HepG2 (cell line): ENCODE measurements around the gene HOMEZ. TPM values are rescaled to one million over a fixed set of nuclear protein-coding genes. Genes with fewer than 3 reads are reported as not detected.

Experiments
- ATM ChIP-seq: fragments of 450-650 bp; IDR thresholded peaks from 2 replicates; pipeline ENCODE4 v1.7.1; 2017; ENCODE audit warnings: mild to moderate bottlenecking, borderline replicate concordance
- ELF1 ChIP-seq: sonication (generic); formaldehyde crosslinking; IDR thresholded peaks from 2 replicates; pipeline ENCODE4 v1.4.0; 2020; ENCODE audit warnings: missing genetic modification reagents
- HOXA3 ChIP-seq: sonication (generic); formaldehyde crosslinking; IDR thresholded peaks from 2 replicates; pipeline ENCODE4 v1.5.0; 2020; ENCODE audit warnings: missing genetic modification reagents
- KLF6 ChIP-seq: IDR thresholded peaks from 2 replicates; pipeline ENCODE4 v1.8.0; 2016; ENCODE audit warnings: missing biosample characterization, missing genetic modification reagents
- MBD4 ChIP-seq: IDR thresholded peaks from 2 replicates; pipeline ENCODE4 v1.6.1; 2012; ENCODE audit warnings: low read length, inconsistent platforms, borderline replicate concordance
- MLX ChIP-seq: IDR thresholded peaks from 2 replicates; pipeline ENCODE4 v1.6.1; 2016
- NFATC3 ChIP-seq: sonication (generic); formaldehyde crosslinking; IDR thresholded peaks from 2 replicates; pipeline ENCODE4 v1.5.1; 2020; ENCODE audit warnings: mild to moderate bottlenecking, missing genetic modification reagents
- NR3C1 ChIP-seq: sonication (generic); formaldehyde crosslinking; IDR thresholded peaks from 2 replicates; pipeline ENCODE4 v1.4.0; 2020; ENCODE audit warnings: missing genetic modification reagents
- ONECUT2 ChIP-seq: sonication (generic); formaldehyde crosslinking; IDR thresholded peaks from 2 replicates; pipeline ENCODE4 v1.4.0; 2020; ENCODE audit warnings: missing genetic modification reagents
- PREB ChIP-seq: sonication (generic); formaldehyde crosslinking; IDR thresholded peaks from 2 replicates; pipeline ENCODE4 v1.4.0; 2020; ENCODE audit warnings: missing genetic modification reagents
- SIN3A ChIP-seq: IDR thresholded peaks from 2 replicates; pipeline ENCODE4 v1.6.1; 2011; ENCODE audit warnings: low read depth, mild to moderate bottlenecking, control low read depth, low read length, borderline replicate concordance
- TCF12 ChIP-seq, 2 experiments: fragments of 450-650 bp in 1 of 2; sonication (generic) in 1 of 2; formaldehyde crosslinking in 1 of 2; IDR thresholded peaks; 2 replicates each; pipeline versions ENCODE4 v1.6.1 to v1.8.0; 2017 to 2022; ENCODE audit warnings: antibody characterized with exemption in 1 of 2, mild to moderate bottlenecking in 1 of 2, missing genetic modification reagents in 1 of 2, moderate library complexity in 1 of 2
- ZC3H4 ChIP-seq: sonication (generic); formaldehyde crosslinking; IDR thresholded peaks from 2 replicates; pipeline ENCODE4 v1.4.0; 2020; ENCODE audit warnings: missing genetic modification reagents, borderline replicate concordance
- ZNF234 ChIP-seq: sonication (generic); formaldehyde crosslinking; conservative IDR thresholded peaks from 2 replicates; pipeline ENCODE4 v1.5.1; 2020; ENCODE audit warnings: mild to moderate bottlenecking, missing genetic modification reagents
- ZNF44 ChIP-seq: sonication (generic); formaldehyde crosslinking; IDR thresholded peaks from 2 replicates; pipeline ENCODE4 v1.5.1; 2020; ENCODE audit warnings: mild to moderate bottlenecking, missing genetic modification reagents
- ZNF572 ChIP-seq: sonication (generic); formaldehyde crosslinking; IDR thresholded peaks from 2 replicates; pipeline ENCODE4 v1.5.1; 2020; ENCODE audit warnings: mild to moderate bottlenecking, missing genetic modification reagents
- ZNF576 ChIP-seq: sonication (generic); formaldehyde crosslinking; IDR thresholded peaks from 2 replicates; pipeline ENCODE4 v1.4.0; 2020; ENCODE audit warnings: mild to moderate bottlenecking, missing genetic modification reagents
- ZNF660 ChIP-seq: sonication (generic); formaldehyde crosslinking; IDR thresholded peaks from 2 replicates; pipeline ENCODE4 v1.5.1; 2020; ENCODE audit warnings: mild to moderate bottlenecking, low read depth, missing genetic modification reagents, borderline replicate concordance
- polyA plus RNA-seq, 8 experiments: library from polyadenylated mRNA; depleted of rRNA in 3 of 8; stranded (reverse) in 7 of 8; unstranded in 1 of 8; fragments of >200 nt; fragmentation: Illumina TruSeq in 4 of 8; extraction: Trizol in 4 of 8; gene quantifications; 2 replicates each; pipeline versions ENCODE4 v1.2.1 to v1.2.3, GENCODE V29; 2011 to 2016; ENCODE audit warnings: low read depth in 4 of 8, missing spikeins in 1 of 8, mixed read lengths in 1 of 8; ENCODE audit not compliant: insufficient read depth in 1 of 8
- total RNA-seq, 5 experiments: library from RNA; depleted of rRNA; stranded (reverse); fragments of >200 nt; fragmentation: Illumina TruSeq; extraction: Trizol; gene quantifications; 2 replicates each; pipeline ENCODE4 v1.2.3, GENCODE V29; 2016; ENCODE audit warnings: low read depth in 1 of 5

The HOMEZ gene
- total and polyA plus RNA-seq, 2 of the 13 experiments (the other 11 are each of a cell fraction or from before 2014, with no cell fraction given) = 14.5 to 31.8 TPM

GRCh38 chr14:23302290-23303225, 16.6 kb upstream of the HOMEZ start, which contains the start of gene PPP1R3E (continued):
- TF ChIP-seq NFATC3 (CRISPR knock-in tag) (peak; percentile 77; the same call in 1 of the 2 replicates), ZNF572 (no peak), PREB (no peak), ZNF234 (CRISPR knock-in tag) (no peak), ZNF660 (CRISPR knock-in tag) (no peak; the same call in 1 of the 2 replicates), ZNF576 (CRISPR knock-in tag) (no peak), ELF1 (CRISPR knock-in tag) (0 out of 2 replicates have a peak, but pooled peaks have one; percentile 28), ONECUT2 (CRISPR knock-in tag) (no peak), TCF12 (IDR thresholded peaks at IDR 0.05) (no peak), TCF12 (CRISPR knock-in tag; IDR thresholded peaks at IDR 0.05) (peak; percentile 99), MBD4 (no peak), ZC3H4 (CRISPR knock-in tag) (peak; percentile 81; the same call in 1 of the 2 replicates), MLX (CRISPR knock-in tag) (peak; percentile 2), HOXA3 (no peak; the same call in 1 of the 2 replicates), KLF6 (CRISPR knock-in tag) (no peak), ZNF44 (peak; percentile 91; the same call in 1 of the 2 replicates), NR3C1 (CRISPR knock-in tag) (no peak), SIN3A (peak; percentile 94; the same call in 1 of the 2 replicates), ATM (no peak)
